Astrocyte (in vitro differentiated cells and primary cell): ENCODE results near the gene BOD1L1. TPM values are rescaled to one million over a fixed set of nuclear protein-coding genes. Genes with fewer than 3 reads are reported as not detected.

Experiments used
- microRNA-seq: library from miRNA; unstranded; fragments of <30 nt; microRNA quantifications from one replicate; pipeline ENCODE4 v1.2.0, GENCODE V29; 2020
- total RNA-seq: library from RNA; stranded (reverse); gene quantifications from 2 replicates; pipeline ENCODE4 v1.2.1, GENCODE V29; 2021

The BOD1L1 gene
- total RNA-seq, 1 donor from 2014 or later = 47.2 TPM

Small RNA genes lying within 50 kb of the gene (microRNA-seq; reads per million reads assigned to microRNA genes)
- not detected for gene MIR5091

Other genes with a start within 250 kb of the BOD1L1 start
- gene RAB28, start 143.4 kb downstream of the BOD1L1 start, total RNA-seq = 11.9 and 13.8 TPM in 2 replicates
- 5.2 and 5.9 TPM in 2 replicates for gene NKX3-2, start 83.2 kb downstream of the BOD1L1 start, total RNA-seq